Endometrial microvascular endothelial cells (primary cell): ENCODE data around the gene DEFB121. TPM values are rescaled to one million over a fixed set of nuclear protein-coding genes. Genes with fewer than 3 reads are reported as not detected.
"Not testable (repeated sequence)": the region's sequence is repeated elsewhere in the genome, so short reads cannot be mapped to it uniquely, and the experiment has no call there.

ENCODE experiments used
- in situ Hi-C: cut with HindIII; loops from 2 replicates; pipeline ENCODE4 v1.10.0; 2017; ENCODE audit warnings: low sequenced_read_pairs, low pct_unique_long_range_greater_than_20kb; ENCODE audit errors: inconsistent ontology term
- total RNA-seq: library from RNA; depleted of rRNA; stranded (reverse); fragments of >200 nt; gene quantifications from one replicate; pipeline ENCODE4 v1.2.3, GENCODE V29; 2015; ENCODE audit errors: inconsistent ontology term

DEFB121 gene
- total RNA-seq, result not detected

GRCh38 chr20:31406115-31406514 is at the start of gene DEFB121:
TSS of gene DEFB121 (minus strand) at chr20:31406215. CDS start at chr20:31406152, 63 bp downstream.
- in situ Hi-C loops, result no loop called here

- in situ Hi-C loops, result no loop called here
These were observed 48.3 kb upstream of the DEFB121 start for GRCh38 chr20:31454361-31454760.

GRCh38 chr20:31452575-31452974 is 46.6 kb upstream of the DEFB121 start:
- in situ Hi-C loops, result no loop called here

GRCh38 chr20:31449511-31450414 is 43.7 kb upstream of the DEFB121 start:
- in situ Hi-C loops, result no loop called here

- in situ Hi-C loops, result no loop called here
These were observed 40.2 kb upstream of the DEFB121 start for GRCh38 chr20:31446084-31446819.

- in situ Hi-C loops, result no loop called here
These were observed 34.1 kb upstream of the DEFB121 start, which contains the start of gene DEFB123 for GRCh38 chr20:31440012-31440659. TSS of gene DEFB123 (plus strand) at chr20:31440632. CDS start at chr20:31440699, 67 bp downstream.

- in situ Hi-C loops, result no loop called here
These were observed 24.6 kb upstream of the DEFB121 start for GRCh38 chr20:31430568-31431115.

GRCh38 chr20:31427576-31427975 is 21.6 kb upstream of the DEFB121 start:
- in situ Hi-C loops, result not testable (repeated sequence)

- in situ Hi-C loops, result not testable (repeated sequence)
These were observed 21.0 kb upstream of the DEFB121 start for GRCh38 chr20:31426891-31427551.

GRCh38 chr20:31425797-31426196 is 19.8 kb upstream of the DEFB121 start:
- in situ Hi-C loops, result no loop called here

- in situ Hi-C loops, result no loop called here
These were observed 12.3 kb upstream of the DEFB121 start for GRCh38 chr20:31418307-31418706.

GRCh38 chr20:31415653-31416052 is 9.6 kb upstream of the DEFB121 start:
- in situ Hi-C loops, result no loop called here

- in situ Hi-C loops, result no loop called here
These were observed 8.4 kb upstream of the DEFB121 start for GRCh38 chr20:31414381-31414780.

GRCh38 chr20:31410011-31410410 is 4.0 kb upstream of the DEFB121 start:
- in situ Hi-C loops, result no loop called here

- in situ Hi-C loops, result no loop called here
These were observed 2.1 kb downstream of the DEFB121 start for GRCh38 chr20:31403886-31404285.

- in situ Hi-C loops, result no loop called here
These were observed 11.1 kb downstream of the DEFB121 start for GRCh38 chr20:31394900-31395299.

GRCh38 chr20:31392836-31393235 is 13.2 kb downstream of the DEFB121 start:
- in situ Hi-C loops, result no loop called here

GRCh38 chr20:31390490-31390889 is 15.5 kb downstream of the DEFB121 start, which contains the start of gene DEFB119:
TSS of gene DEFB119 (minus strand) at chr20:31390590. CDS start at chr20:31390483, 107 bp downstream.
- in situ Hi-C loops, result no loop called here
